Measurements from ENCODE around the gene MLLT3.

GRCh38 chr9:20540169-20540863 is 82.0 kb downstream of the MLLT3 start:
- TF ChIP-seq CTCF (IDR thresholded peaks at IDR 0.05 in 4 of 5, conservative IDR thresholded peaks at IDR 0.05 in 1 of 5) (no peak), POLR2A (IDR thresholded peaks at IDR 0.05) (no peak)
